Vagina (tissue), 2 donors: ENCODE data around the gene CCNQ.

ENCODE experiments used
- POLR2A ChIP-seq, 2 donors: fragments of 450-650 bp; IDR thresholded peaks; one replicate each; pipeline ENCODE4 v1.6.1; 2017; ENCODE audit warnings: antibody characterized with exemption in 2 of 2, mild to moderate bottlenecking in 2 of 2, moderate library complexity in 2 of 2
- TF ChIP-seq, protein P1 (sequence below), 3 experiments: fragments of 450-650 bp in 2 of 3; fragments of 200-600 bp in 1 of 3; sonication (generic) in 1 of 3; IDR thresholded peaks; one replicate each; pipeline ENCODE4 v1.5.1; 2017 to 2019; ENCODE audit warnings: antibody characterized with exemption in 3 of 3, mild to moderate bottlenecking in 2 of 3, moderate library complexity in 2 of 3

DNA sequence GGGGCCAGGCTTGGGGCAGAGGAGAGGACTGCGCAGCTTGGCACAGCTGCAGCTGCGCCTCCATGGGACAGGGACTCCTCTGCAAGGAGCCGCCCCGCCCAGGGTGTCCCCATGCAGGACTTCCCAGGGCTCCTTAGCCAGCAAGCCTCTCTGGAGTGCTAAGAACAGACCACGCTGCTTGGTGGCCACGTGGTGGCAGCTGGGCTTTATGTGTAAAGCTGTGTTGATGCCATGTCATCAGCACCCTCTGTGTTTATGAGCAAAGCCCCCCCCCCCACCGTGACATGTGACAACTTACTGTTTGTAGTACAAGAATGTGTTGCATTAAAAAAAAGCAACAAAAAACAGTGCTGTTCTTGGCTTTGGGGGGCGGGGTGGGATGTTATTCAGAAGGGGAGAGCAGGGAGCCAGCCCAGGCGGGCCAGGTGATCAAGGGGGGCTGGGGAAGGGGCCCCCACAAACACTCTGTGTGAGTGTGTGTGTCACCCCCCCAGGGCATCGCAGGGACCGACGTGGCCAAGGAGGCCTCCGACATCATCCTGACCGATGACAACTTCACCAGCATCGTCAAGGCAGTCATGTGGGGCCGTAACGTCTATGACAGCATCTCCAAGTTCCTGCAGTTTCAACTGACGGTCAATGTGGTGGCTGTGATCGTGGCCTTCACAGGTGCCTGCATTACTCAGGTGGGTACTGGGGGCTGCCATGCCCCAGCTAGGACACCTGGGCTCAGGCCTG, 41.2 kb downstream of the CCNQ start:
- TF ChIP-seq, protein P1, sequence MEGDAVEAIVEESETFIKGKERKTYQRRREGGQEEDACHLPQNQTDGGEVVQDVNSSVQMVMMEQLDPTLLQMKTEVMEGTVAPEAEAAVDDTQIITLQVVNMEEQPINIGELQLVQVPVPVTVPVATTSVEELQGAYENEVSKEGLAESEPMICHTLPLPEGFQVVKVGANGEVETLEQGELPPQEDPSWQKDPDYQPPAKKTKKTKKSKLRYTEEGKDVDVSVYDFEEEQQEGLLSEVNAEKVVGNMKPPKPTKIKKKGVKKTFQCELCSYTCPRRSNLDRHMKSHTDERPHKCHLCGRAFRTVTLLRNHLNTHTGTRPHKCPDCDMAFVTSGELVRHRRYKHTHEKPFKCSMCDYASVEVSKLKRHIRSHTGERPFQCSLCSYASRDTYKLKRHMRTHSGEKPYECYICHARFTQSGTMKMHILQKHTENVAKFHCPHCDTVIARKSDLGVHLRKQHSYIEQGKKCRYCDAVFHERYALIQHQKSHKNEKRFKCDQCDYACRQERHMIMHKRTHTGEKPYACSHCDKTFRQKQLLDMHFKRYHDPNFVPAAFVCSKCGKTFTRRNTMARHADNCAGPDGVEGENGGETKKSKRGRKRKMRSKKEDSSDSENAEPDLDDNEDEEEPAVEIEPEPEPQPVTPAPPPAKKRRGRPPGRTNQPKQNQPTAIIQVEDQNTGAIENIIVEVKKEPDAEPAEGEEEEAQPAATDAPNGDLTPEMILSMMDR (IDR thresholded peaks at IDR 0.05): no peak
- no peak for TF ChIP-seq POLR2A (IDR thresholded peaks at IDR 0.05)
